Heart left ventricle (tissue), 13 donors: ENCODE data around the gene CXCL12.

Experiments used
- CTCF ChIP-seq, 12 donors: fragments of 200-600 bp; sonication (generic) in 4 of 12; IDR thresholded peaks; one replicate each; pipeline versions ENCODE4 v1.5.0 to v1.8.0; 2018 to 2022; ENCODE audit warnings: antibody characterized with exemption in 12 of 12, mild to moderate bottlenecking in 5 of 12
- POLR2A ChIP-seq, 2 donors: fragments of 450-650 bp; IDR thresholded peaks; one replicate each; pipeline ENCODE4 v1.6.1; 2017; ENCODE audit warnings: antibody characterized with exemption in 2 of 2, mild to moderate bottlenecking in 2 of 2, moderate library complexity in 2 of 2
- donor health status: ischemic (EF 13 %, LVEDD 7.1; RV severe dilation, severe dysfunction).
- donor health status: DM: no; HTN: yes; CAD: no.
- donor health status: DM: no; HTN: no; CAD: no.
- donor health status: ischemic (EF 25% LVEDD 6.9; RV normal size, moderate dysfunction).
- donor health status: ischemic (EF 25% LVEDD 5.7; RV mildly dilated, moderate dysfunction).
- donor health status: ischemic (EF 35%, LVEDD 5.7; RV mildly dilated, moderate dysfunction).
- donor health status: nonischemic (EF 11% LVEDD 7.7; RV severe dilation, severe dysfunction).
- donor health status: DM: yes; HTN: yes; CAD: no.
- donor health status: PGD.
- donor health status: ischemic (EF 29% LVEDD 5.4; RV normal size, mild dysfunction).
- donor health status: nonischemic (EF 23%, LVEDD 6.1; RV moderate dilation, normal function).

- no peak for TF ChIP-seq CTCF (IDR thresholded peaks at IDR 0.05)
- no peak for TF ChIP-seq POLR2A (IDR thresholded peaks at IDR 0.05)
Observed at GRCh38 chr10:44384601-44385025, 284 bp downstream of the CXCL12 start.
